ENCODE data around the gene MTHFD1L.

DNA sequence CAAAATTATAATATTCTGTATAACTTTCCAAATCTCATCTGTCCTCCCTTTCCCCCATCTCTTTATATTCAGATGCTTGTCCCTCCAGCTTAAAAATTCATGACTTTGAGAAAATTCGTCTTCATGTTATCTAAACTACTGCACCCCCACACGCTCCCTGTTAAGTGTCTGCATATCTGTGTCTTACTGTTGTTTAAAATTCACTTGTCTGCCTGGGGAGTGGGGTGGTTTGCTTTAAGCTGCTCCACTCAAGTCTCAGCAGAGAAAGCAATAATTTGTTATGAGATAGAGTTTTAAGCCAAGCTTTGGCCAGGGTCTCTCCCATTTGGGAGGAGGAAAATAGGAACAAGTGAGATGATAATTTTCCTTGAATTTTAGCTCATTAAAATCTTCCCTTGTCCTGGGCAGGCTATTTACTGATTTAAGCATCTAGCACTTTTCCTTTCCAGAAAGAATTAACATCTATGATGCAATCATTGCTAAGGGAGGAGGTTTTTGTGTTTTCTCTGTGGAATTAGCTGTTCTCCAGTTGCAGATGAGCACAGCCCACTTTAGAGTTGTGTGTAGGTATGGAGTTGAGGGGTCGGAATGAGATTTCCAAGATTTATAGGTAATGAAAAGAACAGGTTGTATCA, 36.8 kb downstream of the MTHFD1L start:
- TF ChIP-seq, protein P1, sequence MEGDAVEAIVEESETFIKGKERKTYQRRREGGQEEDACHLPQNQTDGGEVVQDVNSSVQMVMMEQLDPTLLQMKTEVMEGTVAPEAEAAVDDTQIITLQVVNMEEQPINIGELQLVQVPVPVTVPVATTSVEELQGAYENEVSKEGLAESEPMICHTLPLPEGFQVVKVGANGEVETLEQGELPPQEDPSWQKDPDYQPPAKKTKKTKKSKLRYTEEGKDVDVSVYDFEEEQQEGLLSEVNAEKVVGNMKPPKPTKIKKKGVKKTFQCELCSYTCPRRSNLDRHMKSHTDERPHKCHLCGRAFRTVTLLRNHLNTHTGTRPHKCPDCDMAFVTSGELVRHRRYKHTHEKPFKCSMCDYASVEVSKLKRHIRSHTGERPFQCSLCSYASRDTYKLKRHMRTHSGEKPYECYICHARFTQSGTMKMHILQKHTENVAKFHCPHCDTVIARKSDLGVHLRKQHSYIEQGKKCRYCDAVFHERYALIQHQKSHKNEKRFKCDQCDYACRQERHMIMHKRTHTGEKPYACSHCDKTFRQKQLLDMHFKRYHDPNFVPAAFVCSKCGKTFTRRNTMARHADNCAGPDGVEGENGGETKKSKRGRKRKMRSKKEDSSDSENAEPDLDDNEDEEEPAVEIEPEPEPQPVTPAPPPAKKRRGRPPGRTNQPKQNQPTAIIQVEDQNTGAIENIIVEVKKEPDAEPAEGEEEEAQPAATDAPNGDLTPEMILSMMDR (IDR thresholded peaks at IDR 0.05) = no peak
- TF ChIP-seq POLR2A (IDR thresholded peaks at IDR 0.05) = no peak

All from Peyer's patch (tissue), 4 donors.